Measurements from ENCODE around the gene NOG.

NOG gene

GRCh38 chr17:56638591-56639051, 45.1 kb downstream of the NOG start:
- no peak for DNase-seq

DNA sequence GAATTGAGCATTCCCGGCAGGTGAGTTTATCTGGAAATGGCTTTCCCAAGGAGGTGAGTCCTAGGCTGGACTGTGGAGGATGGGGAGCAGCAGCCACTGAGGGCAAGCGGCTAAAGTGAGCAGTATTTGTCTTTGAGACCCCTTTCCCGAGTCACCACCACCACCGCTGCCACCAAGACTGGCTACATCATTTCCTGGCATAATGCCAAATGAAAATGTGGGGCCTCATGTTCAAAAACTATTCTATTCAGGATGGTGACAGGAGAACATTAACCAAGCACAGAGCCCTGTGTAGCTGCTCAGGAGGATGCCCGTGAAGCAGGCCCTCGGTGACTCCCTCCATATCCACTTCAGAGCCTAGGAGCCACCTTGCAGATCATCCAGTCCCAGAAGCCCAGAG, 46.0 kb downstream of the NOG start:
- no peak for DNase-seq

GRCh38 chr17:56640116-56640515, 46.6 kb downstream of the NOG start:
- DNase-seq, result no peak

- DNase-seq, result no peak
These were observed 47.9 kb downstream of the NOG start for GRCh38 chr17:56641373-56641772.

GRCh38 chr17:56641894-56642293, 48.4 kb downstream of the NOG start:
- DNase-seq, result no peak

DNA sequence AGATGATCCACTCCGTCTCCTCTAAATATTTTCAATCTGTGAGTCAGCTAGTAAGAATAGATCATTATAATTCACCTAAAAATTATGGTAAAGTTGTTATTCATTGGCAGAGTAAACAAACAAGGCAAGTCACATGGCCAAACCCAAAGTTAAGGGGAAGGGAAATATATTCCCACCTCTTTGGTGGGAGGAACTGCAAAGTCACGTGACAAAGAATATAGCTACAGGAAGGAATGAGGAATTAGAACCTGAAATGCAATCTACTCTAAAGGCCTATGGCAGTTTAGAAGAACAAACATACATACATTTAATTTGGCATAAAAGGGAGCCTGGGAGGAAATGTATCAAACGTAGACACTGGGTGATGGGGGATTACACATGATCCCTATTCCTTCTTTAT, 48.9 kb downstream of the NOG start:
- no peak for DNase-seq
